NCI-H1092 treated with DMSO at 0.1 percent for 48 hours (cell line): ENCODE results near the gene DDC.
"Not testable (repeated sequence)": the region's sequence is repeated elsewhere in the genome, so short reads cannot be mapped to it uniquely, and the experiment has no call there.

ENCODE experiments used
- DNase-seq: peaks from one replicate; lab custom pipeline; 2025; lab: John Stamatoyannopoulos, UW

Gene DDC

GRCh38 chr7:50519350-50519749 is 45.9 kb downstream of the DDC start:
- not testable (repeated sequence) for DNase-seq

DNA sequence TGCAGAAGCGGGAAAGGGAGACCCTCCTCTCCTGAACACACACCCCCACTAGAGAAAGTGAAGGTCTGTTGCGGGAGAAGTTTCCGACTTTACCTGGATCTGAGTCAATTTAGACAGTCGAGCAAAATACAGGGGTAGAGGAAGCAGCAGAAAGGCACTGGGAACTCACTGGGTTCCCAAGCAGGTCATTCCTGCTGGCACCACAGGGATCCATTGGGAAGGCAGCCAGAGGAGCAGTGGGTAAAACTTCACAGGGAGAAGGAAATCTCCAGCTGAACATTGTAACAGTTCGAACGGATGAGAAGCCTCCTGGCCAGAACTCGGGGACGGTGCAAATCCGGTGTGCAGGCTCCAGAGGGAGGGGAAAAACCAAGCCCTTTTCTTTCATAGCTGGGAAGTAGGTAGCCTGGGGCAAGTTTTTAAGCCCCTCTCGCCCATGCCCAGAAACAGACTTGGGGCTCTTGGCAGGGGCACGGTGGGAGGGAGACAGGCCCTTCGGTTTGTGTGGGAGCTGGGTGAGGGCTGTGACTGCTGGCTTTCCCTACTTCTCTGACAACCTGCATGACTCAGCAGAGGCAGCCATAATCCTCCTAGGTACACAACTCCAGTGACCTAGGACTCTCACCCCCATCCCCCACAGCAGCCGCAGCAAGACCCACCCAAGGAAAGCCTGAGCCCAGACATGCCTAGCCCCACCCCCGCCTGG is 51.9 kb downstream of the DDC start:
- no peak for DNase-seq

GRCh38 chr7:50512384-50512783 is 52.8 kb downstream of the DDC start:
- no peak for DNase-seq

DNA sequence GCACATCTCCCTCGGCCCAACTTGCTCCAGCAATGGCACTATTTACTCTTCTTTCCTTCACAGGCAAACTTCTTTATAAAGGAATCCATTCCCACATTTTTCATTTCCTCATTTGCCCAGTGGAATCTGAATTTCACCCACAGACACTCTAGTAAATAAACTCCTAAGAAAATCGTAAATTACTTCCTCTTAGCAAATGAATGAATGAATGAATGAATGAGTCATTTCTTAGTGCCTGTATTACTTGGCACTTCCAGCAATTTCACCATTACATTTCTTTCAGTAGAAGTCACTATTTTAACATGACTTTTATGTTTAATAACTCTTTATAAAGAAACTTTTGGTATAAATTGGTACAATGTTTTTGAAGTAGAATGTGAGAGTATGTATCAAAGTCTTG is 55.7 kb downstream of the DDC start:
- DNase-seq, result no peak

DNA sequence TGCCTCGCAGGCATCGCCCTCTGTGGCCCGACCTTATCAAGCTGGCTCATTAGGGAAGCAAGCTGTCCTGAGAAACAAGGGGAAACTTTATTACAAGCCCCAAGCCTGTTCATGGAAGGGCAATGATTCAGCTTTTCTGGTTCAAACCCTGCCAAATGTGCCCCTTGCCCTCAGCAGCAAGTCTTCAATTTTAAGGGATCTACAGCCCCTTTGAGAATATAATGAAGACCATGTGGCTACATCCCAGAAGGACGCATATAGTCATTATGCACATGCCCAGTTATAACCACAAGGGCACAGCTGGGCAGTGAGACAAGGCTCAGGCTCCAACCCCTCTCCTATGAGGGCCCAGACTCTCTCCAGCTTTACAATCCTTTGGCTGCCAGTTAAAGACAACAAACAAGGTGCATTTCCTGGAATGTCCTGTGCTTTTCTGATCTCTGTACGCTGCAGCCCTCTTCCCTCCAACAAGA is 56.7 kb downstream of the DDC start:
- no peak for DNase-seq

DNA sequence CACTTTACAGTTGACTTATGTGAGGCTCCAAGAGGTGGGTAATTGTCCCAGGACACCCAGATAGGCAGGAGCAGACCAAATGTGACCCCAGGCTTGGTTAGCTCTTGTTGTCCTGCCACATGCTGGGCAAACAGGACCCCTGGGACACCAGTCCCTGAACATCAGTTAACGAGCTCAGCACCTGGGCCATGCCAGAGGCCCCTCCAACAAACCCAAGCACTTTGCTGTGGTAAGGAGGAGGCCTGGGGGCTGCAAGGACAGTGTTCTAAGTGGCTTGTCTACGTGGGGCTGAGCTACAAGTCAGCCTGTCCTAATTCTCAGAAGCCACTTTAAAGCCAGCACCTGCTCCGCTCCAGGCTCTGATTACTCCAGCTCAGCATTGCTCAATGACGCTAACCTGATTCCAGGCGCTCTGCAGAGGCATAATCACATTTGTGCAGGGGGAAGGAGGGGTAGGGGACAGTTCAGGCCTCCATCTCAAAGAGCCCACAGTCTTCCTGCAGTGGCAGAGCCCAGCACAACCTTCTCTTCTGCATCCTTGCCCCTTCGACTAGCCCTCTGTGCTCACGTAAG is 57.2 kb downstream of the DDC start:
- peak; percentile 78 for DNase-seq

GRCh38 chr7:50505553-50506210 is 59.5 kb downstream of the DDC start:
- no peak for DNase-seq

- no peak for DNase-seq
Observed at GRCh38 chr7:50504646-50505546, 60.3 kb downstream of the DDC start.

DNA sequence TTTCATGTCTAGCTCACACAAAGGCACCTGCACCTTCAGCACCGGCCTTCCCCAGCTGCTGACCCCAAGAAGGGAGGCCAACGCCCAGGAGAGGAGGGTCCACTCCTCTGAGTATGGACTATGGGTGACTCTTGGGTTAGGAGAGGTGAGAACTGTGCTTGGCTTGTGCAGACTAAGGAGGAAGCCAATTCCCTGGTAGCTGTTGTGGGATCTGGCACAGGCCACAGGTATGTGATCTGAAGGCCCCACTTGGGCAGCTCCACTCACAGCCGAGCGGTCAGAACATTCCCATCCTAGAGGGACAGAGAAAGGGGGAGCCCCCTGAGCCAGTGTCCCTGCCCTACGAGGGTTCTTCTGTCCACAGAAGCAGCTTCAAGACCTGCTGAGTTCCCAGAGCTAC is 62.3 kb downstream of the DDC start:
- DNase-seq, result no peak

DNA sequence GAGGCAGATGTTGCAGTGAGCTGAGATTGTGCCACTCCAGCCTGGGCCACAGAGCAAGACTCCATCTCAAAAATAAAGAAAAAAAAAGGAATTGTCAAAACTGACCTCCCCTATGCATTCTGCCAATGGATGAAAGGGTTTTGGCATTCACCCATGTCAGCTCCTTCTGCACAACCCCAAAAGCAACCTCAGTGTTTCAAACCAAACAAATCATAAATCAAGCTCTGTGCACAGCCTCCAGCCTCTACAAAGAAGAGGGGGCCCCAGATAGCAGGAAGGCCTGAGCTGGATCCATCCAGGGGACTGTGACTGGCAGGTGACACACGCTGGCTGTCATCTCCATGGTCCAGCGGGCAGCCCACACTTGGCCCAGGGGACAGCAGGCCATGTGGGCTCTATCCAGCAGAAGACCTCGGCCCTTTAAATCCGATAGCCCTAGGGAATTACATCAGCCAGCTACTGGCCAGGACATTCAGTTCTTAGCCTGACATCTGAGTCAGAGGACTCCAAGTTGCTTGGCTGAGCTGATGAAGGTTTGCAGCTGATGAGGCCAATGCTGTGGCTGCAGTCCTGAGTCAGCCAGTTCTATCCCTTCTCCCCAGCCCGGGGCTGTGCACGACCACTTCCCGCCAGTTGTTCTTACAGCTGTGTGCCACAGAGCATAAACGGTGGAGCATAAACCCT is 63.1 kb downstream of the DDC start:
- DNase-seq, result no peak

DNA sequence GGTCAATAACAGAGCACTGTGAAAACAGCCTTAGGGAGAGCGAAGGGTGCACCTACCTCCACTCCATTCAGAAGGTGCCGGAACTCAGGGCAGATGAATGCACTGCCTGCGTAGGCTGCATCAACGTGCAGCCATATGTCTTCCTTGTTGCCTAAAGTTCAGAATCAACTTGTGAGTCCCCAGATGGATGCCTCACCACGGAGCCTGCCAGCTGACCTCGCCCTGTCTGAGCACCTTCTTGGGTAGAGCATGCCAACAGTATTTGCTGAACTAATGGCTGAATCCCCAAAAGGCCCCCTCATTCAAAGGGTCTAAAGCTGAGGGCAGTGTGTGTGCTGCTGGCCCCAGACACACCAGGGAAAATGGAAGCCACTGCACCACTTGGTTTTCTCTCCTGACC is 66.1 kb downstream of the DDC start:
- DNase-seq, result no peak

DNA sequence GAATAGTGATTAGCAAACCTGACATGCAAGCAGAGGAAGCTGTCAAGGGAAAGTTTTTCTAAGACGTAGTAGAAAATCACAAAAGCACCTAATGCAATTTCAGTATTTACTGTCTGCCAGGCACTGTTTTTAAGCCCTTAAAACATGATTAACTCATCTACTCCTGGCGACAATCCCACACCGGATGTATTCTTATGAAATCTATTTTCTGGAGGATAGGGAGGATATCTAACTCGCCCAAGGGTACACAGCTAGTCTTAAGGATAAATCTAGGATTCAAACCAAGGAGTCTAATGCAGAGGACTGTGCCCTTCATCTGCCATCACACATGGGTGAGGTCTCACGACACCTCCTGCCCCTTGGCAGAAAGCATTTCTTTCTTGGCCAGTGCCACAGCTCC is 67.2 kb downstream of the DDC start:
- no peak for DNase-seq

DNA sequence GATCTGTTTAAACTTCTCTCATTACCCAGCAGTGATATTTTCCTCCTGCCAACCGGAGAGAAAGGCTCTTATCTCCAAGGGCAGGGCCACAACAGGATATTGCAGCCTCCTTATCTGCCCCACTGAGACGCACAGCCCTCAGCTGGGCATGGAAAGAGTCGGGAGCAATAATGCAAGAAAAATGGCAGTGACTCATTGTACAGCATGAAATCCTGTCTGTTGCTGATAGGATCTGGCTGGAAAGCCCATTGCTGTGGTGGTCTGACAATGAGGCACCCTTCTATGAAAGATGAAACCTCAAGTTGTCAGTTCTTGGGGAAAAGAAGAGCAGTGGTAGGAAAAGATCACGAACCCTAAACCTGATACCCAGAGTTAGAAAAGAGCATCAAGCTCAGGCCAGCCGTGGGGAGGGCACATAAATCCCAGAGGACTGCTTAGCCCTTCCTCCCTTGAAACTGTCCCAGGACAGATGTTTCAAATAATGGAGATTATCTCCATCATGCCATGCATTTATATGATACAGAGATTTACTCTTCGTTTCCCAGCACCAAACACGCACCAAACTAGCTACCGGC is 68.0 kb downstream of the DDC start:
- DNase-seq, result no peak

- no peak for DNase-seq
Observed at GRCh38 chr7:50496569-50496968, 68.6 kb downstream of the DDC start.

GRCh38 chr7:50495746-50496145 is 69.5 kb downstream of the DDC start:
- DNase-seq, result no peak

DNA sequence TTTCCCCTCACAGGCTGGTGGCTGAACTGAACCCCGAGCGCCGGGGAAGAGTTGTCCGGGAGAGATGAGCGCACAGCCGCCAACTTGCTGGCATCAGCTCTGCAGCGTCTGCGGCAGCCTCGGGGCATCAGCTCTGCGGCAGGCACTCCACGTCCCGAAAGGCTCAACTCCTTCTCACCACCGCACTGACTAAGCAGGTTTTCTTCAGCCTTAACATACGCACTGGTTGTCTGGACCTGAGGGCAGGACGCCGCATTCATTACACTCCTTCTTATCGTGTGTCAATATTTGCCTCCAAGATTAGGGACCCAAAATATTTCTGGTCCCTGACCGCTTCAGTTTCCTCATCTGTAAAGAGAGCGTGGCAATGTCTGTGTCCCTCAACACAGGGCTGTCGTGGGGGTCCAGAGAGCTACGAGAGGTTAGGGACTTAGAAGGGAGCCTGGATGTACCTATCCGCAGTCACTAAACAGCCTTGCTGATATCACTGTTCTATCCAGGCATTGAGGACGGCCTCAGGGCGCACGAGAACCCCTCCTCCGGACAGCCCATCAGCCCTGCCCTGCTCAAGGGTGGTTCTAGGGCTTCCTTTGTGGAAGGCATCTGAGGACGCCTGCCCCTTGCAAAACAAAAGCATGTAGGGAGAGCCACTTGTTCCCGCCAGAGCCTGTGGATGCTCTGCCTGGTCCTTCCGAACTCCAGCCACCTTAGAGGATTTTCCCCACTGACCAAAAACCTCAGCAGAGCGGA is 72.3 kb downstream of the DDC start:
- DNase-seq, result no peak

GRCh38 chr7:50491943-50492342 is 73.3 kb downstream of the DDC start:
- no peak for DNase-seq

- no peak for DNase-seq
Observed at GRCh38 chr7:50491209-50491608, 74.0 kb downstream of the DDC start.

- DNase-seq, result no peak
Observed at GRCh38 chr7:50488379-50488778, 76.8 kb downstream of the DDC start.

GRCh38 chr7:50486512-50486911 is 78.7 kb downstream of the DDC start:
- DNase-seq, result no peak

DNA sequence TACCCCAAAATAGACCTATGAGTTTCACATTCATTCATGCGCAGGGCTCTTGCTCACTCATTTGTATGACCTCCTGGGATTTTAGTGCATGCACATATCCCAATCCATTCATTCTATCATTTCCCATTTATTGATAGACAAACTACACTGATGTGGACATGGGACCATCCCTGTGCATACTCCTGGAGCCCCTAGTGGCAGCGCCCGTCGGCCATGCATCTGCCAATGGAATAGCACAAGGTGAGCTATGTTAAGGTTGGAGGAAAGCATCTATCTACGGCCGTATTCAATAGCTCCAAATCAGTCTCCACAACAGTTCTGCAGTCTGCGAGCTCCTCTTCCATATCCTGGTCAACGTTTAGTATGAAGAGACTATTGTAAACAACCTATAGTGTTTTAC is 83.3 kb downstream of the DDC start:
- DNase-seq, result peak; percentile 26
